Left renal pelvis (tissue), 4 donors: Measurements from ENCODE around the gene SPATC1L. TPM values are rescaled to one million over a fixed set of nuclear protein-coding genes. Genes with fewer than 3 reads are reported as not detected.
"Not testable (repeated sequence)": the region's sequence is repeated elsewhere in the genome, so short reads cannot be mapped to it uniquely, and the experiment has no call there.

Experiments used
- DNase-seq, 4 donors: peaks; one replicate each; pipeline ENCODE4 v3.0.0-alpha.2; 2013; ENCODE audit warnings: low read depth in 4 of 4, low spot score in 3 of 4
- polyA plus RNA-seq, 4 donors: library from polyadenylated mRNA; unstranded; fragments of 120-200 nt; gene quantifications; one replicate each; pipeline ENCODE4 v1.2.1, GENCODE V29; 2013; ENCODE audit not compliant: insufficient read length in 4 of 4

The SPATC1L gene
- polyA plus RNA-seq, 4 donors = 5.9 to 15.6 (median 12.5) TPM

DNA sequence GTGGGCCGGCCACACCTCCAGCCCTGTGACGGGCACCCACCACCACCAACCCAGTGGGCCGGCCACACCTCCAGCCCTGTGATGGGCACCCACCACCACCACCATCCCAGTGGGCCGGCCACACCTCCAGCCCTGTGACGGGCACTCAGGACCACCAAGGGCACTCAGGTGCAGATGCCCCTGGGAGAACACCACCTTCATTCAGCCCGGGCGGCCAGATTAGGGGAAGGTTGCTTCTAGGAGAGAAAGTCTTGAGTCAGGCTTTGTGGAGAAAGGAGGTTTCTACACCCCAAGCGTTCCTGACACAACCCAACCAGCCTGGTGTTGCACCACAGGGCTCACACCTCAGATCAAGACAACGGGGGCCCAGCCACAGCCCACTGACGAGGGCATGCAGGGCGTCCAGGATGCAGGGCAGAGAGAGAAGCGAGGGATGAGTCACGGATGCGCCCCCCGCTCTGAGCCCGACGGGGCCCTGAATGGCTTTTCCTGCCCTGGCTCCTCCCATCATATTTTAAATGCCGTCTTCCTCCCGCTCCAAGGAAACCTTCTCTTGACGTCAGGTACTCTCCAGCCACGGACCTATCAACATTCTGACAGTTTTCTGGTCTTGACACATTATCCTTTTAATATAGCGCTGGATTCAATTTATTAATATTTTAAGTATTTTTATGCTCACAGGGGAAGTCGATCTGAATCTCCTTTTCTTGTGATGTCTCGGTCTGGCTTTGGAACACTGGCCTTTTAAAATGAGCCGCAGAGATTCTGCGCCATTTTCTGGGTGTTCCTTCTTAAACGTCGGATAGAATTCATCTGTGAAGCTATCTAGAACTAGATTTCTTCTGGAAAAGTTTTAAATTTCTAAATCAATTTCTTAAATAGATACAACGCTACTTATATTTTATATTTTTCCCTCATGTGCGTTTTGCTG, 631 bp upstream of the SPATC1L start:
- DNase-seq = peak; percentile 53 to 84 (median 77)

DNA sequence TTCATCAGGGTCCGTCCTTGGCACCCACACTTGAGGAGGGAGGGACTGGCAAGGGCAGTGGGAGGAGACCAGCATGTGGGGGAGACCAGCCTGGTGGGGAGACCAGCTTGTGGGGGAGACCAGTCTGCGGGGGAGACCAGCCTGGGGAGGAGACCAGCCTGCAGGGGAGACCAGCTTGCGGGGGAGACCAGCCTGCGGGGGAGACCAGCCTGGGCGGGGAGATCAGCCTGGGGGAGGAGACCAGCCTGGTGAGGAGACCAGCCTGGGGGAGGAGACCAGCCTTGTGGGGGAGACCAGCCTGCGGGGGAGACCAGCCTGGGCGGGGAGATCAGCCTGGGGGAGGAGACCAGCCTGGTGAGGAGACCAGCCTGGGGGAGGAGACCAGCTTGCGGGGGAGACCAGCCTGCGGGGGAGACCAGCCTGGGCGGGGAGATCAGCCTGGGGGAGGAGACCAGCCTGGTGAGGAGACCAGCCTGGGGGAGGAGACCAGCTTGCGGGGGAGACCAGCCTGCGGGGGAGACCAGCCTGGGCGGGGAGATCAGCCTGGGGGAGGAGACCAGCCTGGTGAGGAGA, 836 bp downstream of the SPATC1L start:
- not testable (repeated sequence) for DNase-seq

DNA sequence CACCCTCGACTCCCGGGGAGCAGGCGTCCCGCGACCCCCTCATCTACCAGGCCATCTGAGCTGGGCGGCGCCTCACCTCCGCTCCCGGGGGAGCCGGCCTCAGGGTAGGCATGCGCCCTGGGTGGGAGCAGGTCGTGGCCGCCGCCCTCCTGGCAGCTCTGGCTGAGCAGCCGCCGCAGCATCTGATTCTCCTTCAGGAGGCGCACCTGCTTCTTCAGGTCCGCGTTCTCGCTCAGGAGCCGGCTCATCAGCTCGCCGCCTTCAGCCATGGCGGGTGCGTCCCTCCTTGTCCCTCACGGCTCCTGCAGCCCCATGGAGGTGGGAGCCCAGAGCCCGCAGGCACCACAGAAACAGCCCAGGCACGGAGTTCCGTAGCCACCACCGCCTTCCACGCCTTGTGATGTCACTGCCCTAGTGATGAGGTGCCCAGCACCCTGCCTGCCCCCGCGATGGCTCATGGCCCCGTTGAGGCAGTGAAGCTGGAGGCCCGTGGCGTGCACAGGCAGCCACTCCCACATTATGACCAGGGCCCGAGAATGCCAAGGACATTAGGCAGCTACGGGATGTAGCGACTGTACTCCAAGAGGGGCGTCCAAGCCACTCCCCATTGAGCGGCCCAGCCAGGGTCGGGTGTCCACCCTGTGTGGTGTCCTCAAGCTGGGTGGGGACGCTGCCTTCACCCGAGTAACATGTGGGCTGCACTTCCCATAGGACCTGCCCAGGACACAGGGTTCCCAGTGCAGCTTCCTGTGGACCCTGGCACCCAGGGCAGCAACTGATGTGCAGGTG, 1.5 kb downstream of the SPATC1L start:
- DNase-seq = no peak

DNA sequence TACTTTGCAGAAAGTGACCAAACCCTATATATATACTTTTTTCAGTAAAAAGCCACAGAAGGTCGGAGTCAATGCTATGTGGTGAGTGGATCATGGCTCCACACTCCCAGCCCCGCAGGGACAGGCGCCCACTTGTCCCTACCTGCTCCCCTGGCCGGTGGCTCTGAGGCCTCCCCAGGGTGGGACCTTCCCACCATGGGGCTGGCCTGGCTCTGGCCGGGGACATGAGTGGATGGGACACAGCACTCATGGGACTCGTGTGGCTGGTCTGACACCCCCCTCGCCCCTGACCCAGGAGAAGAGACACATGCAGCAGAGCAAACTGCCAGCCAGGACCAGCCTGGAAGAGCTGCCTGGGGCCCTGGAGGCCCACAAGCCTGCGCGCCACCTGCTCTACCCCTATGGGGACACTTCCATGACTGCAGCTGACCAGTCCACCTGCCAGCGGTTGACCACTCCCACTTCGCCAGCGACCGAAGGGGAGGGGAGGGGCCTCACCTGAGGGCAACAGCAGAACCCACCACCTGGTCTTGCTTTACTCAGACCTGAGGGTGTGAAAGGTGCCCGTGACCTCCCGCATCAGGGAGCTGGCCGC, 2.2 kb downstream of the SPATC1L start:
- no peak for DNase-seq

DNA sequence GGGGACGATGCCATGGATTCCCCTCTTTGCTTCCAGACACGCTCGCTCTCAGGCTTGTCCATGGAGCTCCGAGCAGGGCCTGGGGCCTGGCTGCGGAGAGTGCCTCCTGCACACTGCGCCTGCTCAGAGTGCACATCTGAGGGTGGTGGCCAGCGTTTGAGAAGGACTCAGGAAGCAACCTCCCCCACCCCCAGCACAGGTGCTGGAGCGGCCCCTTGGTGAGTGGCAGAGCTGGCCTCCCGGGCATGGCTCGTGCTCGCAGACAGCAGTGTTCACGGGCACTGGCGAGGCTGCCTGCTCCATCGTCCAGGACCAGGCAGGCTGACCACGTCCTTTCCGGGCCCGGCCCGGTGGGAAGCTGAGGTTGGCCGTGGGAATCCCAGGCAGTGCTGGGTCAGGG, 2.8 kb downstream of the SPATC1L start:
- DNase-seq = no peak

DNA sequence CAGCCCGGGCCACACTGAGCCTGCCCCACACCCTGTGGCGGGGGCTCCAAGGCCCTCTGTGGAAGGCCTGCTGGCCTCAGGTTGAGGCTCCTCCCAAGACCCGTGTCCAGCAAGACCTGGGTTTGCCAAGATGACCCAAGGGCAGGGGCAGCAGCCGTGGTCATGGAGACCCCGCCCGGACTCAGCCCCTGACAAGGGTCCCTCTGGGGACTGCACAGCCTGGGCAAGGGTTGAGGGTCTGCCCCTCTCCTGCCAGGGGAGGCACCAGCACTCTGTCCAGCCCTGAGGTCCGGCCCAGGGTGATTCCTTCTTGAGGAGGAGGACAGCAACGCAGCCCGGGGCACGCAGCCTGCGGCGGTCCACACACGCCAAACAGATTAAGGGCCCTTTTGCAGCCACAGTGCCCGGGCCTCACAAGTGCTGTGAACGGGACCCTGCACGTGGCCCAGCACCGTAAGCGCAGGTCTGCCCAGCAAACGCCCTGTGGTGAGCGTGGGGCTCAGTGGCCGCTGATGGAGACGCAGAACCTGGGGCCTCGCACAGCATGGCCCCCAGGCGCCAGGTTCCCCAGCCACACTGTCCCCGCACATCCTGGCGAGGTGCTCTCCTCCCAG, 3.4 kb downstream of the SPATC1L start:
- DNase-seq = no peak

DNA sequence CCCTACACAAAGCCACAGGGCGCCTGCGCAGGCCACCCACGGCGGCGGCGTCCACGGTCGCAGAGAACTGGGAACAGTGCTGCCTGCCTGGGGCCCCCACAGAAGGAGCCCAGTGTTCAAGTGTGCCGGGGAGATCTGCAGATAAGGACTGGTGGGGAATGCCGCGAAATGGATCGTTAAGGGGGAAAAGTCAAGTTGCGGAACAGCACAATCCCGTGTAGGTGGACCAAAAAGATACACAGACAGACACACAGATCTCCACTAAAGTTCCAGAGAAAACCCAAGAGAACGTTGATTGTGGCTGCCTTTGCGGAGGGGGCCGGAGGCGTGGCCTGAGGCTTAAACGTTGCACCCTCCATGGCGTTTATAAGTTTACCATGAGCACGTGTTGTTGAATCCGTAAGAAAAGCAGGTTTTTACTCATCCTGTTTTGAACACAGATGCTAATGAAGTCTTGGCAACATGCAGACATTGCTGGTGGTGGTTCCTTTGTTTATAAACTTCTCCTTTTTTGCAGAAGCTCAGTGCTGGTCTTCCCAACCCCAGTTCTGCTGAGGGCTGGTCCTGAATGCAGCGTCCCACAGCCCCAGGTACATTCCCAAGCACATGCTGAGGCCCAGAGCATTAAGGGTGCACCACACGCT, 4.1 kb downstream of the SPATC1L start:
- no peak for DNase-seq

DNA sequence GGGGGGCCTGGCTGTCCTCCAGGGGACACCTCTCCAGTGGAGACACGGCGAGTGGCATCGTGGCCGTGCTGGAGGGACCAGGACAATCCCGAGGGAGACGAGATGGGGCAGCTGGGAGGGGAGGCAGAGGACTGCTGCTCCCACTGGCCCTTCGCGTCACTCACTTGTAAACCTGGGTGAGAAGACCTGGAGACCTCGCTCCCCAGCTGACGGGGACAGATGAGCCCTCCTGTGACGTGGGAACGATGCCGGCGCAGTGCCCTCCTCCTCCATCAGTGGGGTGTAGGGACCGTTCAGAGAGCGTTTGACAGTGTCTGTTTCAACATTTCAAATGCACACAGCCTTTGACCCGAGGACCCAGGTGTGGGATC, 4.6 kb downstream of the SPATC1L start:
- no peak for DNase-seq

DNA sequence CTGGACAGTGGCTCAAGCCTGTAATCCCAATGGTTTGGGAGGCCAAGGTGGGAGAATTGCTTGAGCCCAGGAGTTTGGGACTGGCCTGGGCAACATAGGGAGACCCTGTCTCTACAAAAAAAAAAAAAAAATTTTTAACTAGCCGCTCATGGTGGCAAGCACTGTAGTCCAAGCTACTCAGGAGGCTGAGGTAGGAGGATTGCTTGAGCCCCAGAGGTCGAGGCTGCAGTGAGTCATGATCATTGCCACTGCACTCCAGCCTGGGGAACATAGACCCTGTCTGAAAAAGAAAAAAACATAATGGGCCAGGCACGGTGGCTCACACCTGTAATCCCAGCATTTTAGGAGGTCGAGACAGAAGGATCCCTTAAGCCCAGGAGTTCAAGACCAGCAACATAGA, 5.3 kb downstream of the SPATC1L start:
- no peak for DNase-seq

DNA sequence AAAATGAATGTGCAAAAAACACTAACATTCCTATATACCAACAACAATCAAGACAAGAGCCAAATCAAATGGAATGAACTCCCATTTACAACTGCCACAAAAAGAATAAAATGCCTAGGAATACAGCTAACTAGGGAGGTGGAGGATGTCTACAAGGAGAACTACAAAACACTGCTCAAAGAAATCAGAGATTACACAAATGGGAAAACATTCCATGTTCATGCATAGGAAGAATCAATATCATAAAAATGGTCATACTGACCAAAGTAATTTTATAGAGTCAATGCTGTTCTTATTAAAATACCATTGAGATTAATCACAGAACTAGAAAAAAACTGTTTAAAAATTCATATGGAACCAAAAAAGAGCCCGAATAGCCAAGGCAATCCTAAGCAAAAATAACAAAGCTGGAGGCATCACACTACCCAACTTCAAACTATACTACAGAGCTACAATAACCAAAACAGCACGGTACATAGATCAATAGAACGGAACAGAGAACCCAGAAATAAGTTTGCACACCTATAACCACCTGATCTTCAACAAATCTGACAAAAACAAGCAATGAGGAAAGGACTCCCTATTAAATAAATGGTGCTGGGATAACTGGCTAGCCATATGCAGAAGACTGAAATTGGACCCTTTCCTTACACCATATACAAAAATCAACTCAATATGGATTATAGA, 7.7 kb downstream of the SPATC1L start:
- not testable (repeated sequence) for DNase-seq

DNA sequence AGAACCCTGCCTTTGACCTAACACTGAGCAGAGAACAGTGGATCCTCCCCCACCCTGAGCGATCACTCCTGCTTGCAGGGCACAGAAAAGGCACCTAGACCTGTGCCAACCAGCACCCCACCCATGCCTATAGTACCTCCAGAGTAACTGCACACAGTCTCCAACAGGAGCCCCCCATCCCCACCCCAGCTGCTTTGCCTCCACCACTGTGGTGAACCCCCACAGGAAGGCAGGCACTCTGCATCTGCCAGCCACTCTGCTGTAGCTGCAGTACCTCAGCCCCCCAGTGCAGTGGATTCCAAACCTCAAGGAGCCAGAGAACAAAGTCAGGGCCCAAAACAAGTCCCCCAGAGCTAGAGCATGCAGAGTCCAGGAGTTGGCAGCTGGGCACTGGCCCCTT, 10.7 kb downstream of the SPATC1L start:
- DNase-seq = no peak

DNA sequence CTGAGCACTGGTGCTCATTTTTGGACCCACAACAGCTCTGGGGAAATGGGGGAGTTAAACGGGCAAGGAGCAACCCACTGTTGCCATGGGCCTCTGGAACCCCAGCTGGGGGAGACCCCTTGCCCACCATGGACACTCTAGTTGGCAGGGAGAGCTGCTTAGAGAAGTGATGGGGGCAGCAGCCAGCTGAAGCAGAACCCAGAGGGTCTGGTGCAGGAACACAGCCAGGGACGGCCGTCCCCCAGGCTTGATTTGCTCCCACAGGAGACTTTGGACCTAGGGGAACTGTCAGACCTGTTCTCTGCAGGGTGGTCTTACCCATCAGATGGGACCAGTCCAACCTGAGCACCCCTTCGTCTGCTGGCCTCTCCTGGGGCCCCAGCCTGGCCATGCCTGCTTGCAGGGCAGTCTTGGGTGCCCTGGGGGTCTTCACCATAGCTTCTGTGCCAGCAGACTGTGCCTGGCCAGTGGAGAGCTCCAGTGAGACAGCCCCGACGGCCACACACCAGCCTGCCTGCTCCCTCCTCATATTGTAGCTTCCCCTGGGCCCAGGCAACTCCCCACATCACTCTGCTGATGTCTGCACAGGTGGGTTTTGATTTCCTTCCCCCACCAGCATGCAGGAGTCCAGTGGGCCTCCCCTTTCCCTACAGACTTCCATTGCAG, 11.3 kb downstream of the SPATC1L start:
- DNase-seq = no peak

DNA sequence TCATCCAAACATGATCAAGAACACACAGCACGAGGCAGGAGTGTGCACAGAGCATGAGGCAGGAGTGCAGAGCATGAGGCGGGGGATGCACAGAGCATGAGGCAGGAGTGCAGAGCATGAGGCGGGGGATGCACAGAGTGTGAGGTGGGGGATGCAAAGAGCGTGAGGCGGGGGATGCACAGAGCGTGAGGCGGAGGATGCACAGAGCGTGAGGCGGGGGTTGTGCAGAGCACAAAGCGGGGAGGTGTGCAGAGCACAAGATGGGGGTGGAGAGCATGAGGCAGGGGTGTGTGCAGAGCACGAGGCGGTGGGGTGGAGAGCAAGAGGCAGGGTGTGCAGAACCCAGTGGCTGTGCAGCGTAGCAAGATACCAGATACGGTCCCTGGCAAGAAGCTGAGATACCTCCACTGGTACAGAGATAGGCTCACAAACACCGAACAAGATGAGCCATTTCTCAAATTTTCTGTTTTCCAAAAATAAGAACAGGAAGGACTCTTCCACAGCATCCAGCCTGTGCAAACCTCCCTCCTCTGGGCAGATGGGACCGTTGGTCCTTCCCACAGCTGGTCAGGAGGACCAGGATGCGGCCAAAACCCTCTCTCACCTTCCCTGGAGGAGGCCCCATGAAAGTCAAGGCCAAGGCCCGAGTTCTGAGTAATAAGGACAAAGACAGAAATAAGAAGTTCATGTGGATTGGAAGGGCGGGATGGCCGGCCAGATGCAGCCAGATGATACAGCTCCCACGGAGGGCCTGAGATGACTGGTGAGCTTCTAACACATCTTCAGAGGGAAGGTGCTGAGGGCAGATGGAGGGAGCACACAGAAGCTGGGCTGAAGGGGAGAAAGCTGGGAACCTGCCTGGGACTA, 12.0 kb downstream of the SPATC1L start:
- DNase-seq = no peak

DNA sequence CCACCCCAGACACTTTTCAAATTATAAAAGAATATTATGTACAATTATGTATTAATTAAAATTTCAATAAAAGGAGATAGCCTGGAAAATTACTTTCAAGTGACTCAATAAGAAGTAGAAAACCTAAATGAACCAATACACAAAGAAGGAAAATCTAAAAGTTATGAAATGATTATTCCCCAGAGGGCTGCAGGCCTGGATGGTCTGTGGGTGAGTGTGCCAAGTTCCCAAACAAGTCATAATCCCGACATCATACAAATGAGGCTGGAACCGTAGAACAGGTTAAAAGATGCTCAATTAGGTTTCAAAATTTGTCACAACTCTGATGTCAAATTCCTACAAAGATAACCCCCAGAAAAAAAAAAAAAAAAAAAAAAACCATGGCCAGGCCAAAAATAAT, 12.7 kb downstream of the SPATC1L start:
- no peak for DNase-seq

DNA sequence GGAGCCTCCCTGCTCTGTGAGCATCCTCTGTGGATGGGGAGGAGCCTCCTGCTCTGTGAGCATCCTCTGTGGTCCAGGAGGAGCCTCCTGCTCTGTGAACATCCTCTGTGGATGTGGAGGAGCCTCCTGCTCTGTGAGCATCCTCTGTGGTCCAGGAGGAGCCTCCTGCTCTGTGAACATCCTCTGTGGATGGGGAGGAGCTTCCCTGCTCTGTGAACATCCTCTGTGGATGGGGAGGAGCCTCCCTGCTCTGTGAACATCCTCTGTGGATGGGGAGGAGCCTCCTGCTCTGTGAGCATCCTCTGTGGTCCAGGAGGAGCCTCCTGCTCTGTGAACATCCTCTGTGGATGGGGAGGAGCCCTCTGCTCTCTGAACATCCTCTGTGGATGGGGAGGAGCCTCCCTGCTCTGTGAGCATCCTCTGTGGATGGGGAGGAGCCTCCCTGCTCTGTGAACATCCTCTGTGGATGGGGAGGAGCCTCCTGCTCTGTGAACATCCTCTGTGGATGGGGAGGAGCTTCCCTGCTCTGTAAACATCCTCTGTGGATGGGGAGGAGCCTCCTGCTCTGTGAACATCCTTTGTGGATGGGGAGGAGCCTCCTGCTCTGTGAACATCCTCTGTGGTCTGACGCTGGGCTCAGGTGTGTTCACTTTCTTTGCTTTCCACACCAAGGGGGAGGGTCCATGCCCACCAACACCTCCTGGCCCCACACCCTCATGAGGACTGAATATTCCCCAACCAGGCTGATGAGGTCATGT, 13.6 kb downstream of the SPATC1L start:
- not testable (repeated sequence) for DNase-seq

DNA sequence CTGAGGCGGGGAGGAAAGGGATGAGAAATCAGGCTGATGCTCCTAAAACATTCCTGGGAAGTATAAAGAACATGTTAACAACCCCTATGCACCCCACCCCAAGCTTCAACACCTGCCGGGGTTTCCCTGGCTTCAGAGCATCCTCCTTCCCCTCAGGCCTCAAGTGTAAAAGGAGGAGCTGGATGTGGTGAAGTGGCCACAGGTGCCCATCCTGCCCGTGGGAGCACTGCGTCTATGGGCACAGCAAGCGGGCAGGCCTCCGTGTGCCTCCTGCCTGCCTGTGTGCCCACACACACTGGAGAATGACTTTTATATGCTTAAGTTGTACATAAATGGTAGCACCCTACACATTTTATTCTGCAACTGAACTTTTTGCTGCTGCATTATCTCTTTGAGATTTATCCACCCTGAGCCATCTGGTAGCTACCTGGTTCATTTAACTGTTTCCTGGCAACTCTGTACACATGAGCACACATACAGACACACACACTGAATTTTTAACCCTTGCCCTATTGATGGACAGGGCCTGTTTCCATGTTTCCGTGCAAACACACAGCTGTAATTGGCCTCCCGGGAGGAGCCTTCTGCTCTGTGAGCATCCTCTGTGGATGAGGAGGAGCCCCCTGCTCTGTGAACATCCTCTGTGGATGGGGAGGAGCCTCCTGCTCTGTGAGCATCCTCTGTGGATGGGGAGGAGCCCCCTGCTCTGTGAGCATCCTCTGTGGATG, 15.4 kb downstream of the SPATC1L start:
- no peak for DNase-seq

DNA sequence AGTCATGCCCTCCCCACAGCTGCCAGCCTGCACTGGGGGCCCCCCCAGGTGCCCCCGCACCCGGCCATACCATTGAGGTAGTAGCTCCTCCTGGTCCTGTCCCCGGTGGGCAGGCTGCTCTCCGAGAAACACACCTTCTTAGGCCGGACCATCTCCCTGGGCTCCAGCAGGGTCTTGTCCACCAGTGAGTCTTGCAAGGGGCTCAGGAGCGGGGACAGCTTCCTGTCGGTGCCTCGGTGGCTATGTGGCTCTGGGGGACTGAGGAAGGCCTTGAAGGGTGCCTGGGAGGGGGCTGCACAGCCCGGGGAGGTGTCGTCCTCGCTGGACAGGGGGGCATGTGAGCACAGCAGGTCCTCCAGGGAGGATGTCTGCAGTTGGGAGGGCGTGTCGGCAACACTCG, 16.0 kb downstream of the SPATC1L start:
- no peak for DNase-seq
